SK-N-SH treated with all-trans-retinoic acid at 6 μM for 48 hours (cell line): ENCODE measurements around the gene TMEM114.

Experiments
- ATAC-seq: fragments of 200-7000 bp; cut with Tn5 transposase; 3 replicates; pipeline ENCODE4 v1.9.1; 2020; ENCODE audit warnings: mild to moderate bottlenecking, moderate library complexity
- ARNTL ChIP-seq: fragments of 450-650 bp; formaldehyde crosslinking; IDR thresholded peaks from 2 replicates; pipeline ENCODE4 v1.5.0; 2020; ENCODE audit warnings: low read depth, mild to moderate bottlenecking, moderate library complexity, borderline replicate concordance
- BACH2 ChIP-seq: fragments of 250-450 bp; sonication (Bioruptor Pico); IDR thresholded peaks from 2 replicates; pipeline ENCODE4 v1.9.0; 2021; ENCODE audit warnings: mild to moderate bottlenecking, borderline replicate concordance
- CSDC2 ChIP-seq: fragments of 250-450 bp; sonication (Bioruptor Pico); IDR thresholded peaks from 2 replicates; pipeline ENCODE4 v1.5.0; 2020; ENCODE audit warnings: mild to moderate bottlenecking, moderate library complexity
- ESRRG ChIP-seq: fragments of 250-450 bp; sonication (Bioruptor Pico); IDR thresholded peaks from 2 replicates; pipeline ENCODE4 v1.6.1; 2021; ENCODE audit warnings: mild to moderate bottlenecking
- GLIS3 ChIP-seq: fragments of 250-450 bp; sonication (Bioruptor Pico); IDR thresholded peaks from 2 replicates; pipeline ENCODE4 v1.5.0; 2020; ENCODE audit warnings: mild to moderate bottlenecking, moderate library complexity
- ISL1 ChIP-seq: fragments of 250-450 bp; sonication (Bioruptor Pico); IDR thresholded peaks from 2 replicates; pipeline ENCODE4 v2.1.2; 2022; ENCODE audit warnings: mild to moderate bottlenecking, moderate library complexity
- OSR1 ChIP-seq: fragments of 250-450 bp; sonication (Bioruptor Pico); IDR thresholded peaks from 2 replicates; pipeline ENCODE4 v1.8.0; 2022; ENCODE audit warnings: moderate library complexity, mild to moderate bottlenecking, inconsistent platforms
- PATZ1 ChIP-seq: fragments of 250-450 bp; sonication (Bioruptor Pico); IDR thresholded peaks from 2 replicates; pipeline ENCODE4 v1.8.0; 2020; ENCODE audit warnings: mild to moderate bottlenecking, moderate library complexity, borderline replicate concordance
- PPARA ChIP-seq: fragments of 250-450 bp; sonication (Bioruptor Pico); IDR thresholded peaks from 2 replicates; pipeline ENCODE4 v1.5.0; 2020; ENCODE audit warnings: mild to moderate bottlenecking, borderline replicate concordance
- SNAI2 ChIP-seq: fragments of 250-450 bp; sonication (Bioruptor Pico); IDR thresholded peaks from 2 replicates; pipeline ENCODE4 v1.5.0; 2020; ENCODE audit warnings: mild to moderate bottlenecking, moderate library complexity
- TCF4 ChIP-seq: fragments of 250-450 bp; sonication (Bioruptor Pico); IDR thresholded peaks from 2 replicates; pipeline ENCODE4 v1.8.0; 2021; ENCODE audit warnings: mild to moderate bottlenecking, moderate library complexity, borderline replicate concordance
- TOX ChIP-seq: fragments of 250-450 bp; sonication (Bioruptor Pico); IDR thresholded peaks from 2 replicates; pipeline ENCODE4 v1.8.0; 2021; ENCODE audit warnings: mild to moderate bottlenecking, moderate library complexity, borderline replicate concordance
- ZC3H10 ChIP-seq: fragments of 250-450 bp; sonication (Bioruptor Pico); IDR thresholded peaks from 2 replicates; pipeline ENCODE4 v1.5.1; 2021; ENCODE audit warnings: mild to moderate bottlenecking, moderate library complexity
- ZFP3 ChIP-seq: fragments of 250-450 bp; sonication (Bioruptor Pico); IDR thresholded peaks from 2 replicates; pipeline ENCODE4 v1.5.0; 2020; ENCODE audit warnings: mild to moderate bottlenecking, moderate library complexity
- ZFP30 ChIP-seq: fragments of 450-650 bp; formaldehyde crosslinking; IDR thresholded peaks from 2 replicates; pipeline ENCODE4 v1.5.0; 2022; ENCODE audit warnings: mild to moderate bottlenecking, moderate library complexity
- ZNF565 ChIP-seq: fragments of 450-650 bp; formaldehyde crosslinking; conservative IDR thresholded peaks from 2 replicates; pipeline ENCODE4 v1.5.0; 2020; ENCODE audit warnings: low read depth, mild to moderate bottlenecking, moderate library complexity
- ZNF70 ChIP-seq: fragments of 450-650 bp; formaldehyde crosslinking; IDR thresholded peaks from 2 replicates; pipeline ENCODE4 v1.5.0; 2020; ENCODE audit warnings: mild to moderate bottlenecking, moderate library complexity
- ZNF8 ChIP-seq: fragments of 450-650 bp; formaldehyde crosslinking; IDR thresholded peaks from 2 replicates; pipeline ENCODE4 v1.5.0; 2020; ENCODE audit warnings: mild to moderate bottlenecking, moderate library complexity
- TF ChIP-seq, protein P1 (sequence below): fragments of 250-450 bp; sonication (Bioruptor Pico); IDR thresholded peaks from 2 replicates; pipeline ENCODE4 v1.5.0; 2020; ENCODE audit warnings: mild to moderate bottlenecking, moderate library complexity
- TF ChIP-seq, protein P2 (sequence below): fragments of 250-450 bp; sonication (Bioruptor Pico); IDR thresholded peaks from 2 replicates; pipeline ENCODE4 v1.5.1; 2021; ENCODE audit warnings: mild to moderate bottlenecking, moderate library complexity
- TF ChIP-seq, protein P3 (sequence below): fragments of 250-450 bp; sonication (Bioruptor Pico); IDR thresholded peaks from 2 replicates; pipeline ENCODE4 v1.8.0; 2021; ENCODE audit warnings: low read depth, mild to moderate bottlenecking, moderate library complexity, borderline replicate concordance
- TF ChIP-seq, protein P4 (sequence below): fragments of 250-450 bp; sonication (Bioruptor Pico); IDR thresholded peaks from 2 replicates; pipeline ENCODE4 v1.5.1; 2020; ENCODE audit warnings: low read depth, mild to moderate bottlenecking, moderate library complexity

The TMEM114 gene

DNA sequence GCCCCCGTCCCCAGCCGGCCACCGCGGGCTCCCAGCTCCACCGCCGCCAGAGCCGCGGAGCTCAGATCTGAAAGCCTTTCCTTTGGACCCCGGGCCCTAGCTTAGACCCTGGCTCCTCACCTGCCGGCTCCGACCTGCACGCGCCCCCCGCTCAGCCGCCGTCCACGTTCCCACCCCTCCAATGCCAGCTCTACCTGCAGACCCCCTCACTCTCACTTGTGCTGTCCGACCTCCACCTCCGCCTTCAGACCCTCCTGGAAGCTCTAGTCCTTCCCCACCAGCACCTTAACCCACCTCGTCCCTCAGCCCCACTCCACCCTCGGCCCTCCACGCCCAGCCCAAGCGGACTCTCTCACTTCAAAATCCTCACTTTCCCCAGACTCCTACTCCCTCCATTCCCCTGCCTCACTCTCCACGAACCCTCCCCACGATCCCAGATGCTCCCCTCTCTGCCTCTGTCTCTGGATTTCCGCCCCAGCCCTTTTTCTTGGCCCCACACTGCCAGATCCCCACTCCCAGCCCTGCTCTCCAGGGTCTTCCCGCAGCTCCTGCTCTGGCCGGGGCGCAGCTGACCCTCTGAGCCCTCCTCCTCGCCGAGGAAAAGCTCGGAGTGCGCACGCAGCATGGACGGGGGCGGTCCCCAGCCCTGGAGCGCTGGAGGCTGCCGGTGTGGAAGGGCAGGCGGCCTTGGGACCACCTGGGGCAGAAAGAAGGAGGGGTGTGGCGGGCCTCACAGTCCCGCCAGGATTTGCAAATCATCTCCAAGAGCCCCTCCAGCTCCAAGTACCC is at the start of gene TMEM114:
TSS of gene TMEM114 (minus strand) at position 612 of the 789 bp plus-strand sequence. CDS start 673 bp downstream, outside the sequence.
- TF ChIP-seq, protein P1, sequence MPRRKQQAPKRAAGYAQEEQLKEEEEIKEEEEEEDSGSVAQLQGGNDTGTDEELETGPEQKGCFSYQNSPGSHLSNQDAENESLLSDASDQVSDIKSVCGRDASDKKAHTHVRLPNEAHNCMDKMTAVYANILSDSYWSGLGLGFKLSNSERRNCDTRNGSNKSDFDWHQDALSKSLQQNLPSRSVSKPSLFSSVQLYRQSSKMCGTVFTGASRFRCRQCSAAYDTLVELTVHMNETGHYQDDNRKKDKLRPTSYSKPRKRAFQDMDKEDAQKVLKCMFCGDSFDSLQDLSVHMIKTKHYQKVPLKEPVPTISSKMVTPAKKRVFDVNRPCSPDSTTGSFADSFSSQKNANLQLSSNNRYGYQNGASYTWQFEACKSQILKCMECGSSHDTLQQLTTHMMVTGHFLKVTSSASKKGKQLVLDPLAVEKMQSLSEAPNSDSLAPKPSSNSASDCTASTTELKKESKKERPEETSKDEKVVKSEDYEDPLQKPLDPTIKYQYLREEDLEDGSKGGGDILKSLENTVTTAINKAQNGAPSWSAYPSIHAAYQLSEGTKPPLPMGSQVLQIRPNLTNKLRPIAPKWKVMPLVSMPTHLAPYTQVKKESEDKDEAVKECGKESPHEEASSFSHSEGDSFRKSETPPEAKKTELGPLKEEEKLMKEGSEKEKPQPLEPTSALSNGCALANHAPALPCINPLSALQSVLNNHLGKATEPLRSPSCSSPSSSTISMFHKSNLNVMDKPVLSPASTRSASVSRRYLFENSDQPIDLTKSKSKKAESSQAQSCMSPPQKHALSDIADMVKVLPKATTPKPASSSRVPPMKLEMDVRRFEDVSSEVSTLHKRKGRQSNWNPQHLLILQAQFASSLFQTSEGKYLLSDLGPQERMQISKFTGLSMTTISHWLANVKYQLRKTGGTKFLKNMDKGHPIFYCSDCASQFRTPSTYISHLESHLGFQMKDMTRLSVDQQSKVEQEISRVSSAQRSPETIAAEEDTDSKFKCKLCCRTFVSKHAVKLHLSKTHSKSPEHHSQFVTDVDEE, result no peak
- TF ChIP-seq TCF4, result no peak
- no peak for TF ChIP-seq ZNF70 (CRISPR knock-in tag)
- no peak for TF ChIP-seq PATZ1 (CRISPR knock-in tag)
- no peak for TF ChIP-seq ARNTL
- TF ChIP-seq BACH2 (CRISPR knock-in tag), result no peak
- TF ChIP-seq ZC3H10 (CRISPR knock-in tag), result no peak
- no peak for TF ChIP-seq PPARA (CRISPR knock-in tag)
- no peak for TF ChIP-seq GLIS3 (CRISPR knock-in tag)
- no peak for TF ChIP-seq ZFP30 (CRISPR knock-in tag)
- no peak for TF ChIP-seq ZNF8 (CRISPR knock-in tag)
- TF ChIP-seq ZFP3, result no peak
- TF ChIP-seq, protein P2, sequence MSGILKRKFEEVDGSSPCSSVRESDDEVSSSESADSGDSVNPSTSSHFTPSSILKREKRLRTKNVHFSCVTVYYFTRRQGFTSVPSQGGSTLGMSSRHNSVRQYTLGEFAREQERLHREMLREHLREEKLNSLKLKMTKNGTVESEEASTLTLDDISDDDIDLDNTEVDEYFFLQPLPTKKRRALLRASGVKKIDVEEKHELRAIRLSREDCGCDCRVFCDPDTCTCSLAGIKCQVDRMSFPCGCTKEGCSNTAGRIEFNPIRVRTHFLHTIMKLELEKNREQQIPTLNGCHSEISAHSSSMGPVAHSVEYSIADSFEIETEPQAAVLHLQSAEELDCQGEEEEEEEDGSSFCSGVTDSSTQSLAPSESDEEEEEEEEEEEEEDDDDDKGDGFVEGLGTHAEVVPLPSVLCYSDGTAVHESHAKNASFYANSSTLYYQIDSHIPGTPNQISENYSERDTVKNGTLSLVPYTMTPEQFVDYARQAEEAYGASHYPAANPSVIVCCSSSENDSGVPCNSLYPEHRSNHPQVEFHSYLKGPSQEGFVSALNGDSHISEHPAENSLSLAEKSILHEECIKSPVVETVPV (CRISPR knock-in tag), result no peak
- no peak for TF ChIP-seq ESRRG (CRISPR knock-in tag)
- no peak for TF ChIP-seq OSR1 (CRISPR knock-in tag)
- TF ChIP-seq, all 23 proteins: peak for 0
- no peak for ATAC-seq

DNA sequence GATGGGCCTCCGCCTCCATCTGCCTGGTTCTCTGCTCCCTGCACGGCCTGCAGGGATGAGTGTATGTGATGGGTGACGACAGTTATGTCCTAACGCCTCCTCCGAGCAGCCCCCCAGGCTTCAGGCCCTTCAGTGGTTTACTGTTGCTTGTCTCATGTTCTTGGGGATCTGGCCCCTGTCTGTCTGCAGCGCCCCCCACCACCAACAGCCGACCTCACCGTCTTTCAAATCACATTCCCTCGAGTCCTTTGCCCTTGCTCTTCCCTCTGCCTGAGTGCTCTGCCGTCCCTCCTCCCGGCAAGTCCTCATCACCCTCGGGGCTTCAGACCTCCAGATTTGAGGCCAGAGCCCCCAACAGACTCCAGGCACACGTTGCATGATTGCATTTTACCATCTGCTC is 49.4 kb upstream of the TMEM114 start:
- TF ChIP-seq TOX (CRISPR knock-in tag) (no peak), ZFP30 (CRISPR knock-in tag) (no peak), ZFP3 (no peak), ARNTL (no peak), ISL1 (CRISPR knock-in tag) (no peak)
- TF ChIP-seq, protein P2 (CRISPR knock-in tag), result no peak
- ATAC-seq, result no peak

- TF ChIP-seq ZNF8 (CRISPR knock-in tag) (no peak), CSDC2 (no peak), ZNF565 (CRISPR knock-in tag) (no peak), SNAI2 (CRISPR knock-in tag) (no peak), ZFP3 (no peak), ZNF70 (CRISPR knock-in tag) (no peak), ESRRG (CRISPR knock-in tag) (no peak), ZC3H10 (CRISPR knock-in tag) (no peak)
- TF ChIP-seq, protein P3, sequence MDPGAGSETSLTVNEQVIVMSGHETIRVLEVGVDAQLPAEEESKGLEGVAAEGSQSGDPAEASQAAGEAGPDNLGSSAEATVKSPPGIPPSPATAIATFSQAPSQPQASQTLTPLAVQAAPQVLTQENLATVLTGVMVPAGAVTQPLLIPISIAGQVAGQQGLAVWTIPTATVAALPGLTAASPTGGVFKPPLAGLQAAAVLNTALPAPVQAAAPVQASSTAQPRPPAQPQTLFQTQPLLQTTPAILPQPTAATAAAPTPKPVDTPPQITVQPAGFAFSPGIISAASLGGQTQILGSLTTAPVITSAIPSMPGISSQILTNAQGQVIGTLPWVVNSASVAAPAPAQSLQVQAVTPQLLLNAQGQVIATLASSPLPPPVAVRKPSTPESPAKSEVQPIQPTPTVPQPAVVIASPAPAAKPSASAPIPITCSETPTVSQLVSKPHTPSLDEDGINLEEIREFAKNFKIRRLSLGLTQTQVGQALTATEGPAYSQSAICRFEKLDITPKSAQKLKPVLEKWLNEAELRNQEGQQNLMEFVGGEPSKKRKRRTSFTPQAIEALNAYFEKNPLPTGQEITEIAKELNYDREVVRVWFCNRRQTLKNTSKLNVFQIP (CRISPR knock-in tag), result no peak
- TF ChIP-seq, protein P2 (CRISPR knock-in tag), result no peak
- TF ChIP-seq, protein P4, sequence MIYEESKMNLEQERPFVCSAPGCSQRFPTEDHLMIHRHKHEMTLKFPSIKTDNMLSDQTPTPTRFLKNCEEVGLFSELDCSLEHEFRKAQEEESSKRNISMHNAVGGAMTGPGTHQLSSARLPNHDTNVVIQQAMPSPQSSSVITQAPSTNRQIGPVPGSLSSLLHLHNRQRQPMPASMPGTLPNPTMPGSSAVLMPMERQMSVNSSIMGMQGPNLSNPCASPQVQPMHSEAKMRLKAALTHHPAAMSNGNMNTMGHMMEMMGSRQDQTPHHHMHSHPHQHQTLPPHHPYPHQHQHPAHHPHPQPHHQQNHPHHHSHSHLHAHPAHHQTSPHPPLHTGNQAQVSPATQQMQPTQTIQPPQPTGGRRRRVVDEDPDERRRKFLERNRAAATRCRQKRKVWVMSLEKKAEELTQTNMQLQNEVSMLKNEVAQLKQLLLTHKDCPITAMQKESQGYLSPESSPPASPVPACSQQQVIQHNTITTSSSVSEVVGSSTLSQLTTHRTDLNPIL, result no peak
- ATAC-seq, result peak; percentile 76
Observed at GRCh38 chr16:8634991-8635736, 44.9 kb upstream of the TMEM114 start.
